Head of caudate nucleus (tissue), 42 donors: Measurements from ENCODE around the gene USP32.
"Not testable (repeated sequence)": the region's sequence is repeated elsewhere in the genome, so short reads cannot be mapped to it uniquely, and the experiment has no call there.

Source experiments
- DNase-seq, 42 donors: peaks; one replicate each; pipeline versions ENCODE4 v3.0.0 to v3.0.0-alpha.2; 2020 to 2021; ENCODE audit warnings: mixed read lengths in 7 of 42
- intact Hi-C: fragments of 100-400 bp; cut with DNase I; formaldehyde crosslinking; loops from one replicate; pipeline ENCODE4 v1.15.0; 2022

The USP32 gene

DNA sequence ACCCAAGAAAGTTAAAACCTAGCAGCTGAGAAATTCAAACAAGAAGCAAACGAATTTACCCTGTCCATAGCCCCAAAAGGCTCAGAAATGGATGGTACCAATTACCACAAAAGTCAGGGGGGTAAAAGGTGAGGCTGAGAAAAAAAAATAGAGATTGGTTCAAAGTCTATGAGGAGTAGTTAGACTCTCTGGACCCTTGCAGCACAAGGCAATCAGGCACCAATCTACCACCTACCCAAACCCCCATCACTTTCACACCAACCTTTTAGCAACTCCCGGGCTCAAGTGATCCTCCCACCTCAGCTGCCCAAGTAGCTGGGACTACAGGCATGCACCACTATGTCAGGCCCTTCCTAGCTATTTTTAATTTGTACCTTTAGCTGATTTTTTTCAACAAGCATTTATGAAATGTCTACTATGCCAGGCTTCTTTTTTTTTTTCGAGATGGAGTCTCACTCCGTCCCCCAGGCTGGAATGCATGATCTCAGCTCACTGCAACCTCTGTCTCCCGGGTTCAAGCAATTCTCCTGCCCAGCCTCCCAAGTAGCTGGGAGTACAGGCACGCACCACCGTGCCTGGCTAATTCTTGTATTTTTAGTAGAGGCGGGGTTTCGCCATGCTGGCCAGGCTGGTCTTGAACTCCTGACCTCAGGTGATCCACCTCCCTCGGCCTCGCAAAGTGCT, 40.8 kb downstream of the USP32 start:
- DNase-seq, result peak in 1 of 42 donors; percentile 22
- intact Hi-C loops, result no loop called here

DNA sequence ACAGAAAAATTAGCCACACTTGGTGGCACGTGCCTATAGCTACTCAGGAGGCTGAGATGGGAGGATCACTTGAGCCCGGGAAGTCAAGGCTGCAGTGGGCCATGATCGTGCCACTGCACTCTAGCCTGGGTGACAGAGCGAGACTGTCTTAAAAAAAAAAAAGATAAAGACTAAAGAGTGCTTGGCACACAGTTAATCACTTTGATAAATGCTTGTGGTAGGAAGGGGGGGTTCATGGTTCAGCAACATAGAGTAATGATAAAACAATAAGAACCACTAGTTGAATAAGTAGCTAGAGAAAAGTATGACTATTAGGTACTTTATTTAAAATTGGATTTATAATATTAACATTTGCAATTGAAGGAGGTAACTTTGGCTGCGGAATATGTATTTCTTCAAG, 43.3 kb downstream of the USP32 start:
- DNase-seq, result no peak
- intact Hi-C loops, result no loop called here

DNA sequence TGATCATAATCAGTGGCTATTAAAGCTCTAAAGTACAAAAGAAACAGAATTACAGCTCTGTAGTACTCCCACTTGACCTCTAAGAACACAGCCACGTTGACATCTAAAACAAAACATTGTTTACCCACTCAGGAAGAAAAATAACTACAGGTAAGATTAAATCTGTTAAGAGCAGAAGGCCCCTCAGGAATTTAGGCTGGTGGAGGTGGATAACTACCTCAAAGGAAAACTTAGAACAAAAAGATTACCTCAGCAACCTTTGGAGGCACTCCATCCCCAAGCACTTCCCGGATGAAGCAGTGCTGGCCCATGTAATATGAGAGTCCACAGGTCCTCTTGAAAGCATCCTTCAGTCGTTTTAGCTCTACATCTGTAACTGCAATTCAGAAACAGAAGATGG, 46.7 kb downstream of the USP32 start:
- DNase-seq, result no peak
- intact Hi-C loops, result no loop called here

DNA sequence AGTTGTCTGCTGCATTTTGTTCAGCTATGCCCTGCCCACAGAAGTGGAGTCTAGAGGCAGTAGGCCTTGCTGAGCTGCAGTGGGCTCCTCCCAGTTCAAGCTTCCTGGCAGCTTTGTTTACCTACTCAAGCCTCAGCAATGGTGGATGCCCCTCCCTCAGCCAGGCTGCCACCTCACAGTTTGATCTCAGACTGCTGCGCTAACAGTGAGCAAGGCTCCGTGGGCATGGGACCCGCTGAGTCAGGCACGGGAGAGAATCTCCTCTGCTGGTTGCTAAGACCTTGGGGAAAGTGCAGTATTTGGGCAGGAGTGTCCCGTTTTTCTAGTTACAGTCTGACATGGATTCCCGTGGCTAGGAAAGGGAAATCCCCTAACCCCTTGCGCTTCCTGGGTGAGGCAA, 49.4 kb downstream of the USP32 start:
- peak in 2 of 42 donors; percentile 12 to 31 for DNase-seq
- intact Hi-C loops, result not testable (repeated sequence)

DNA sequence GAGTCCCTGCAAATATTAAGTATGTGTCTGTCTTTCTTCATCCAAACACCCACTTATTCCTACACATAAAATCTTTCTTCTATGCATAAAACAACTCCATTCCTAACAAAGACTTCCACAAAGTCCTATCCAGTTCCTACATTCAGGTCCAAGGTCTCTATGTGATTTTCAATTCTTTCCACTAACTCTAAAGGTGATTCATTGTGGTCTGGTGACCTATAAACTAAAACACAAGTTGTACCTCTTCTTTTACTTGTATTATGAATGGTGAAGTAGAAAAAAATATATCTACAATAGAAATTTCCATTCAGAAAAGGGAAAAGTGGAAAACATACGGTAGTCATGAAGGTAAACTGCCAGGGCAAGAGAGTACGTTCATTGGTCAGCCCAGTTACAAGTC, 56.6 kb downstream of the USP32 start:
- intact Hi-C loops, result no loop called here
- no peak for DNase-seq

DNA sequence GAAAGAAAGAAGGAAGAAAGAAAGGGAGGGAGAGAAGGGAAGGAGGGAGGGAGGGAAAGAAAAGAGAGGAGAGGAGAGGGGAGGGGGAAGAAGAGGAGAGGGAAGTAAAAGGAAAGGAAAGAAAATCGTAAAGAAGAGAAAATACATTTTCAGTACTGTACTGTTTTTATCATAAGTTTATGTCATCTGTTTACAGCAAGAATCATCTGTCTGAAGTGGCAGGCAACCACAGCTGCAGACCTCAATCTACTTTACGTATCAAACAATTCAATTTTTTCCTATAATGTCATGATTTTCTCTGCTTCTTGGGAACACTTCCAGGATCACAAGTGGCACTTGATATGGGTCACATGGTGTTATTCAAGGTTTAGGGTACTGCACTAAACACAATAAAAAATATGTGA, 58.3 kb downstream of the USP32 start:
- DNase-seq, result no peak
- intact Hi-C loops, result no loop called here

DNA sequence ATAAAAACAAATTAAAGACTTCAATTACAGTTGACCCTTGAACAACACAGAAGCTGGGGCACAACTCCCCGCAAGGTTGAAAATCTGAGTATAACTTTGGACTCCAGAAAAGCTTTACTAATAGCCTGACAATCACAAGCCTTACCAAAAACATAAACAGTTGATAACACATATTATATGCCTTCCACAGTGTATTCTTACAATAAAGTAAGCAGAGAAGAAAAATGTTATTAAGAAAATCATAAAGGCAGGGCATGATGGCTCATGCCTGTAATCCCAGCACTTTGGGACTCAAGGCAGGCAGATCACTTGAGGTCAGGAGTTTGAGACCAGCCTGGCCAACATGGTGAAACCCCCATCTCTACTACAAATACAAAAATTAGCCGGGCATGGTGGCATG, 58.9 kb downstream of the USP32 start:
- DNase-seq, intact Hi-C loops: not testable (repeated sequence)

DNA sequence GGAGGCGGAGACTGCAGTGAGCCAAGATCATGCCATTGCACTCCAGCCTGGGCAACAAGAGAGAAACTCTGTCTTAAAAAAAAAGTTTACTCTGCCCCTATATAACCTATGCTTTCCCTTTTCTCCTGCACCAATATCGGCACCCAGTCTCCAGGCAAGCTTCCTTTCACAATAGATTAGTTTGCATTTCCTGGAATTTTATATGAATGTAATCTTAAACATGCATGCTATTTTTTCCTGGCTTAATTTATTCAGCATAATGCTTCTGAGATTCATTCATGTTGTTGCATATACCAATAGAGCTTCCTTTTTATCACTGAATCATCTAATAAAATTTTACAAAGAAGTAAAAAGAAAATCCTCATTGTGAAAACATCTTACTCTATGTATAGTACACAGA, 59.4 kb downstream of the USP32 start:
- intact Hi-C loops, result no loop called here
- no peak for DNase-seq

DNA sequence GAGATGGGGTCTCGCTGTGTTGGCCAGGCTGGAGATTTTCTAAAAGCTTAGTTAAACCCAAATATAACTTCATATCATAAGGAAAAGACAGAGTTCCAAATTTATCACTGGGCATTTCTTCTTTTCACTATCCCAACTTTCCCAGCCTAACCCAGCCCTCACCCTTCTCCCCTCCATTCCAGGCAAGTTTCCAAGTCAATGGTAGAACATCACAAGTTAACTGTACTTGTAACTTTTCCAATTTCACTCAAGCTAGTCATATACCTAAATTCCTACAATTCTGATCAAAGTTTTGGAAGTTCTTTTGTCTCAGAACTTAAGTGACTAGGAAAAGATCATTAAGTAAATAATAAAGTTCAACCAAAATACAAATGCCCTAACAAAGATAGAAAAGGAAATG, 61.2 kb downstream of the USP32 start:
- intact Hi-C loops, result no loop called here
- DNase-seq, result no peak

DNA sequence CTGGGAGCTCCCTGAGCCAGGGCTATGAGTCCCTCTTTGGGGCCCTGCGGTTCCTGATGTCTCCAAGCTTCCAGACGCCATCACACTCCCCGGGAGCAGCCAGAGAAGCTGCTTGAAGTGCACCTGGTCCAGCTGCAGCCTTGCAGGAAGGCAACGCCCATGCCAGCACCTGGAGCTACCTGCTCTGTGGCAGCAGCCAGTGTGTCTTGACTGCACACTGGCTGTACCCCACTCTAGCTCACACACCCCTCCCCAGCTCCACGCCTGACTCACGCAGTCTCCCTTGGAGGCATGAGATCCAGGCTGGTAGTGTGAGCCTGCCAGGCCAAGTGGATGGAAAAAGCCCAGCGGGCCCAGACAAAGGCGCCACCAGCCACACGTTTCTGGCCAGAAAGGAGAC, 63.3 kb downstream of the USP32 start:
- DNase-seq, result peak in 14 of 42 donors; percentile 10 to 79 (median 30)
- intact Hi-C loops, result no loop called here

DNA sequence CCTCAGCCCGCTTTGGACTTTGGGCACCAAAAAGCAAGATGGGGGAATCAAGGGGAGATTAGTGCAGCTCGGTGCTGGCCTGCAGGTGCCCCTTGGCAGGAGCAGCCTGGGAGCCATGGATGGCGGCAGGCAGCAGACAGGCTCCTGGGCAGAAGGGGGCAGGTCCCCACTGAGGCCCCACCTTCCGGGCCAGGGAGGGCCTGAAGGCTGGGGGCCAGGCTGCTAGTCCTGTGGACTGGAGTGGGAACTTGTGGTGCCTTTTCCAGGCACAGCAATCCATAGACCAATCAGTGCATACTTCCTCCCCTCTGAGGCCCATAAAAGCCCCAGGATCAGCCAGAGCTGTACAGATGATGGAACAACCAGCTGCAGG, 64.0 kb downstream of the USP32 start:
- intact Hi-C loops, result no loop called here
- DNase-seq, result peak in 1 of 42 donors; percentile 49

DNA sequence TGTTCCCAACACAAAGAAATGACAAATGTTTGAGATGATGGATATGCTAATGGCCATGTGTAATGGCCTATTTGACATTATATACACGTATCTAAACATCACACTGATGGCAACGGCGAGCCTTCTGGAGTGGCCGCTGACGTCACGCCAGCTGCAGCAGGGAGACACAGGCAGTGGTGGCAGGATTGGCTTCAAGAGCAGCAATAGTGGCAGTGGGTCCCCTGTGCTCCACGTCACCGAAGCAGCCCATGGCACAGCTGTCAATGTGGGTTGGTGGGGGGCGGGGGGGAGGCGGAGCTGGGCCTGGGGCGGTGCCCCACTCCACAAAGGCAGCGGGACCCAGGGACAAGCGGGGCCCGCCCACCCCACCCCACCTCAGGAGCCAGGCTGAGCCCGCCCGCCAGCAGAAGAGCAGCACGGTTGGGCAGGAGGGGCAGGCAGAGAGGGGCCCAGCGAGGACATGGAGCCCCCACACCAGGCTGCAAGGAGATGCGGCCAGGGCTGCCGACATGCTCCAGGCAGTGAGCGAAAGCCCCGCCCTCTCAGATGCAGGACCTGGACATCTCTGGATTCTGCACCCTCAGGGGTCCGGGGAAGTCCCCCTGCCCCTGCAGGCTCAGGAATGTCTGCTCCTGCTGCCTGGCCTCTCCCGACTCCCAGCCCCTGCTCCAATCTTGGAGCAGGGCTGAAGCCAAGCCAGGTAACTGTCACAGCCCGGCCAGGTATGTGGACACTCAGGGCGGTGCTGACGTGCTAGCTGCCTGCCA, 64.6 kb downstream of the USP32 start:
- intact Hi-C loops, result no loop called here
- DNase-seq, result peak; percentile 23 to 90 (median 76)

DNA sequence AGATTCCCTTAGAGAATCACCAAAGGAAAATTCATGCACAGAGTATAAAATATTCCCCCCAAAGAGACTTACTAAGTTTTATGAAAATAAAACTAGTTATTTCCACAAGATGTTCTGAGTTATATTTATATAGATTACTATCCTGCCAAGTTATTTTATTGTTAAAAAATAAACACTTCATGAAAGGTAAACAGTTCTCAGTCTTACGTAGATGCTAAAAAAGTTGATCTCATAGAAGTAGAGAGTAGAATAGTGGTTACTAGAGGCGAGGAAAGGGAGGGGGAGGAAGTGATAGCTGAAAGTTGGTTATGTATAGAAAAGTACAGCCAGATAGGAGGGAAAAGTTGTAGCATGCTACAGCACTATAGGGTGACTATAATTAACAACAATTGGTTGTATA, 65.2 kb downstream of the USP32 start:
- no peak for DNase-seq
- intact Hi-C loops, result no loop called here

DNA sequence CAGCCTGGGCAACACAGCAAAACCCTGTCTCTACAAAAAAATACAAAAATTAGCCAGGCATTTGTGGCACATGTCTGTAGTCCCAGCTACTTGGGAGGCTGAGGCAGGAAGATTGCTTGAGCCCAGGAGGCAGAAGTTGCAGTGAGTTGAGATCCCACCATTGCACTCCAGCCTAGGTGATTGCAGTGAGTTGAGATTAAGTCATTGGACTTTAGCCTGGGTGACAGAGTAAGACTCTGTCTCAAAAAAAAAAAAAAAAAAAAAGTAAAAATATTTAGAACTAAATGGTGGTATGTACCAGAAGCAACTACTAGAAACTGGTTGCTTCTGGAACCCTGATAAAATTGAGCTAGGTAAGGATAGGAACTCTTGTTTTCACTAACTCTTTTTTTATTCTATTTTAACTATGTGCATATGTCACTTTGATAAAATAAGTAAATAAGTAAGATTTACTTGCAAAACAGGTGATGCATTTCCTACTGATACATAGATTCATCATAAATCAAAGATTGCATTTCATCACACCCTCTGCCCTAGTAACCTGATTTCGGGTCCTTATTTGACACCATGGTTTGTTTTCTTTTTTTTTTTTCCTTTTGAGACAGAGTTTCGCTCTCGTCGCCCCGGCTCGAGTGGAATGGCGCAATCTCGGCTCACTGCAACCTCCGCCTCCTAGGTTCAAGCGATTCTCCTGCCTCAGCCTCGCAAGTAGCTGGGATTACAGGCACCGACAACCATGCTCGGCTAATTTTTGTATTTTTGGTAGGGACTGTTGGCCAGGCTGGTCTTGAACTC, 66.0 kb downstream of the USP32 start:
- intact Hi-C loops, result no loop called here

DNA sequence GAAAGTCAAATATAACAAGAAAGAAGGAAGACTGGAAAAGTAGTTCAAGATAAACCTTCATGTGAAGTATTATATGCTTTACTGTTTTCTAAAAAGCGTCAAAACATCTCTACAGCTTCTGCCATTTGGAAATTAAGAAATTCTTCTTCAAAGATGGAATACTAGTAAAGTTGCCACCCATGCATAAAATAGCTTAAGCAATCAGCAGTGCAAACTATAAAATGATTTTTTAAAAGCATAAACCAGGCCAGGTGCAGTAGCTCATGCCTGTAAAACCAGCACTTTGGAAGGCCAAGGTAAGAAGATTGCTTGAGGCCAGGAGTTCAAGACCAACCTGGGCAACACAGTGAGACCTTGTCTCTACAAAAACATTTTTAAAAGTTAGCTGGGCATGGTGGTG, 68.2 kb downstream of the USP32 start:
- intact Hi-C loops, result no loop called here
- no peak for DNase-seq

More for the DNA sequence above, 66.0 kb downstream of the USP32 start:
- DNase-seq, result no peak

DNA sequence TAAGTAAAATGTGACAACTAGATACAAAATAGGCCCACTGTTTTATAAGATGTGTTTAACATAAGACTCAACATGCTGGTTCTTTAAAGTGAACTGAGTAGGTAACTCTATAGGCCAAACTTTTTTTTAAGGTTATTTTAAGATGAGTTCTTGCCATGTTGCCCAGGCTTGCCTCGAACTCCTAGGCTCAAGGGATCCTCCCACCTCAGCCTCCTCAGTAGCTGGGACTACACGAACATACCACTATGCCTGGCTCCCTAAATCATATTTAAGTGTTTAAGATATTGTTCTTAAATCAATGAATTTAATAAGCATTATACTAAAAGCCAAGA, 69.9 kb downstream of the USP32 start:
- DNase-seq, result no peak
- intact Hi-C loops, result no loop called here

DNA sequence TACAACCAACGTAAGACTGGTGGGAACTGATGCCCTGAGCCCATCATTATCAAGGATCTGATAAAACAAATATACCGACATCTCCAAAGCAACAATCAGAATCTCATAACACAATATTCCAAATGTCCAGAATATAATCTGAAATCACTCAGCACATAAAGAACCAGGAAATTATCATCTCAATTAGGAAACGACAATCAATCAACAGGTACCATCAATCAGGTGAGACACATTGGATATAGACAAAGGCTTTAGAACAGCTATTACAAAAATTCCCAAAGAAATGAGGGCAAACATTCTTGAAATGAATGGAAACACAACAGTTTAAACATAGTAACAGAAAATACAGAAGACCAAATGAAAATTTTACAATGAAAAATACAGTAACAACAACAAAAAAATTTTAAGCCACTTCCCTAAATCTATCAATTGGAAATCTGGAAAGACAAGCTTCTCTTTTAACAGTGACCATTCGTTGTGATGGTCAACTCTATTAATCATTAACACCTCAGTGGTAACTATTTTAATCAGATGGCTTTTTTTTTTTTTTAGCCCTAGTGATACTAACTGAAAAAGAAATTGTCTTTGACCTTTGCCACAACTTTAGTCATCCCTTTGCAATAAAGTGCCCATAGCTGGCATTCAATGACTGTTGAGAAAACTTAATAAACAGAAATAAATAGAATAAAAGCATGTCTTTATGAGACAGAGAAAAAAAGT, 70.4 kb downstream of the USP32 start:
- intact Hi-C loops, result no loop called here
- no peak for DNase-seq

DNA sequence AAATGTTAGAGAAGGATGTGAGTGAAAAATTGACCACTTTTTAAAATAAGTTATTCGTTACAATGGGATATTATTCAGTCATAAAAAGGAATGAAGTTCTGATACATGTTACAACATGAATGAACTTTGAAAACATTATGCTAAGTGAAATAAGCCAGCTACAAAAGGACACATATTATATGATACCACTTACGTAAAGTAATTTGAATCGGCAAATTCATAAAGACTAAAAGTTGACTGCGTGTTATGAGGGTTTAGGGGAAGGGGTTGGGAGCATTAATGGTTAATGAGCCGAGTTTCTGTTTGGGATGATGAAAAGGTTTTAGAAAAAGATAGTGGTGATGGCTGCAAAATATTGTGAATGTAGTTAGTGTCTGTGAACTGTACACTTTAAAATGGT, 73.1 kb downstream of the USP32 start:
- no peak for DNase-seq
- intact Hi-C loops, result no loop called here

DNA sequence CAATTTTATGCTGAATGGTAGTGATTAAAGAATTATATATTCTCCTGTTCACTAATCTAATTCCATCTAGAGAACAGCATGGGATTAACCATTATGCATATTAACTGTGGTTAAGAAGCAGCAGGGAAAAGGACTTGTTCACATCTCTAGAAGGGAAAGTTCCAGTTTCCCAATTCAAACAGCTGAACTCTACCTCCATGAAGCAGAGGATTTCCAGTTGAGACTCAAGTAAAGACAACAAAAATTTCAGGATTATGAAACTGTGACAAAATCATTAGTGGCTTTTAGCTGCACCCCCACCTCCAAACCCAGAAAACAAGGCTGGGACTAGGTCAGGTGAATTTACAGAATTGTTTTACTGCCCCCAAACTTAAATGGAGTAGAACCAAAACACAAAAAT, 73.6 kb downstream of the USP32 start:
- no peak for DNase-seq
- intact Hi-C loops, result no loop called here

DNA sequence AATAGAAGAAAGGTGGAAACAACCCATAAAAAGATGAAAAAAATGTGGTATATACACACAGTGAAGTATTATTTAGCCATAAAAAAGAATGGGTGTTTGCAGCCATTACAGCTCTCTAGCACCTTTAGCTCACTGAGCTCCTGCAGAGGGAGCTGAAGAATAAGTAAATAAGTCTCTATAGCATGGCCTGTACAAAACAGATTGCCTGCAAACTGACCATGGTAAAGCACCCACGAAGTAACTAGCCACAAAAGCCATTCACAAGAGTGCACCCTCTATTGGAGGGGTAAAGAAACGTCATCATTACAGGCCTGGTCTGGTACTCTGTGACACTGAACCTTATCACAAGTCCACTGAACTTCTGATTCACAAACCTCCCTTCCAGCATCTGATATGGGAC, 76.3 kb downstream of the USP32 start:
- DNase-seq, result no peak
- intact Hi-C loops, result no loop called here
